Activated CD8-positive, alpha-beta memory T cell treated with anti-CD3 and anti-CD28 coated beads for 1 hour (primary cell): ENCODE measurements around the gene YAP1.
"Not testable (repeated sequence)": the region's sequence is repeated elsewhere in the genome, so short reads cannot be mapped to it uniquely, and the experiment has no call there.

ENCODE experiments used
- DNase-seq, 2 donors: peaks; one replicate each; pipeline ENCODE4 v3.0.0-alpha.2; 2020; ENCODE audit warnings: low read depth in 1 of 2; ENCODE audit errors: extremely low read depth in 1 of 2

YAP1 gene

GRCh38 chr11:102196816-102197215, 86.6 kb downstream of the YAP1 start:
- DNase-seq = no peak

- no peak for DNase-seq
Observed at GRCh38 chr11:102197670-102198139, 87.5 kb downstream of the YAP1 start.

DNA sequence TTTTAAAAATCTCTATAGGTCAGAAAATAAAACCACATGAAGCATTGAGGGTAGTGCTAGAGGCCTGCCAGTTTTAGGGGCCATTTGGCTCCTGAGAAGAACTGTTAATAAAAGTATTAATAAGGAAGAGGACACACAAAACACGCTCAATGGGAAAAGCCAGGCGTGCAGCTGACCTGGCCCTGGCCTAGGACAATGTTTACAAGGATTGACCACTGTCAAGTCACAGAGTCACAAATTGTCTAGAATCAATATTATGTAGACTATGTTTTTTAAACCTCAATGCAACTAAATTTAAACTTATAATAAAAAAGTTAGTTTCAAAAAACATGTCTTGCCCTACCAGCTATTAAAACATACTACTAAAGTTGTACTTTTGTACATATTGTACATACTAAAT, 89.4 kb downstream of the YAP1 start:
- no peak for DNase-seq

- DNase-seq = not testable (repeated sequence)
Observed at GRCh38 chr11:102200325-102200724, 90.1 kb downstream of the YAP1 start.

GRCh38 chr11:102201776-102202175, 91.5 kb downstream of the YAP1 start:
- no peak for DNase-seq

DNA sequence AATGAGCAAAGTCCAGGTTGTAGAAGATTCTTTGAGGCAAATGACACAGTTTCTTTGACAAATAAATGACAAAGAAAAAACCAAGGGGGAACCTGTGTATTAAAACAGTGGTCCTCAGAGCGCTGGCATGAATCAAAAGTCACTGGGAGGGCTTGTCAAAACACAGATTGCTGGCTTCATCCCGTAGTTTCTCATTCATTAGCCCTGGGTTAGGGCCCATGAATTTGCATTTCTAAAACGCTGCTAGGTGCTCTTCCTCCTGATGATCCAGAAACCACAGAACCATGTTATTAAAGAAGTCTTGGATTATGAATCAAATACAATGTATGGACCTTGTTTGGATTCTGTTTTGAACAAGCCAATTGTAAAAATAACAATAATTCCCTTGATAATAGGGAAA, 92.7 kb downstream of the YAP1 start:
- DNase-seq = no peak

GRCh38 chr11:102204174-102204573, 93.9 kb downstream of the YAP1 start:
- DNase-seq = no peak

GRCh38 chr11:102205805-102206204, 95.6 kb downstream of the YAP1 start:
- DNase-seq = no peak

GRCh38 chr11:102208835-102209234, 98.6 kb downstream of the YAP1 start:
- no peak for DNase-seq

GRCh38 chr11:102214623-102215022, 104.4 kb downstream of the YAP1 start:
- no peak for DNase-seq

DNA sequence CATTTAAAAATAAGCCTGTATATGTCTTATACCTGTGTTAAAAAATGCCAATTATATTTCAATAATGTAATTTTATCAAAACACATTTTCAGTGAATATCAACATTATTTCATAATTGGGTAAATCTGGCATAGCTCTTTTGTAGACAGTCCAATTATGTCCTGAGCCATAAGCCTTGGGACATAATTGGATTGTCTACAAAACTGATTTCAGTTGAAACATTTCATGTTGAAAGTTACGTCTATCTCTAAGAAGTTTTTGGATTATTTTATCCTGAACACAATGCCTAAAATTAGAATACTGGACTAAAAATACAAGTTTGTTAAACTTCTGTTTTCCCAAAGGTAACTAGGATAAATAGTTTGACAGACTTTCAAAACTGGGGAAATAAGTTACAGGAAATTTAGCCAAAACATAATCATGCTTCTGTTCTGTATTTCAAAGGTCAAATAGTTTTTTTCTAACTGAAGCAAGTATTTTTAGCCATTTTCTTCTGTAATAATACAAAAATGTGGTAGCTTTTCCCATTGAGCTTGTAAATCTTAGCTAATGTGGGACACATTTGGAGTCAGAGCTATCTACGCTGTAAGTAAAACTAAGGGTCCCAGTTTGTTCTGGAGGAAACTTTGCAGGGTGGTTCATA, 106.3 kb downstream of the YAP1 start:
- no peak for DNase-seq

- DNase-seq = no peak
Observed at GRCh38 chr11:102220728-102221467, 110.7 kb downstream of the YAP1 start.

DNA sequence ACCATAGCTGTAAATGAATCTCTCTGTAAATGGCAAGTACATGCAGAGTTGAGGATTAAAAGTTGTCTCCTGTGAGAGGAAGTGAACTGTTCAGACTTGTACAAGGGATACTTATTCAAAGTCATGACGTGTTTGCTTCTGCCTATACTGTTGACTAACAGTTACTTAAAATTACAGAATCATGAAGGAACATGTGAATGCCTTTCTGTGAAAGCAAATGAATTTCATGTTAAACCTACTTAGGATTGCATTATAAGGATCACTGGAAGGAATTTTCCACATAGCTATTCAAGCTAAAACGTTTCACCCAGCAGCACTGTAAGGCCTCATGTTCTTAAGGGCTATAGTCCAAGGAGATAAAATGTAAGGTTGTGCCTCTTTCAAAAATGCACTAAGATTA, 113.6 kb downstream of the YAP1 start:
- no peak for DNase-seq

DNA sequence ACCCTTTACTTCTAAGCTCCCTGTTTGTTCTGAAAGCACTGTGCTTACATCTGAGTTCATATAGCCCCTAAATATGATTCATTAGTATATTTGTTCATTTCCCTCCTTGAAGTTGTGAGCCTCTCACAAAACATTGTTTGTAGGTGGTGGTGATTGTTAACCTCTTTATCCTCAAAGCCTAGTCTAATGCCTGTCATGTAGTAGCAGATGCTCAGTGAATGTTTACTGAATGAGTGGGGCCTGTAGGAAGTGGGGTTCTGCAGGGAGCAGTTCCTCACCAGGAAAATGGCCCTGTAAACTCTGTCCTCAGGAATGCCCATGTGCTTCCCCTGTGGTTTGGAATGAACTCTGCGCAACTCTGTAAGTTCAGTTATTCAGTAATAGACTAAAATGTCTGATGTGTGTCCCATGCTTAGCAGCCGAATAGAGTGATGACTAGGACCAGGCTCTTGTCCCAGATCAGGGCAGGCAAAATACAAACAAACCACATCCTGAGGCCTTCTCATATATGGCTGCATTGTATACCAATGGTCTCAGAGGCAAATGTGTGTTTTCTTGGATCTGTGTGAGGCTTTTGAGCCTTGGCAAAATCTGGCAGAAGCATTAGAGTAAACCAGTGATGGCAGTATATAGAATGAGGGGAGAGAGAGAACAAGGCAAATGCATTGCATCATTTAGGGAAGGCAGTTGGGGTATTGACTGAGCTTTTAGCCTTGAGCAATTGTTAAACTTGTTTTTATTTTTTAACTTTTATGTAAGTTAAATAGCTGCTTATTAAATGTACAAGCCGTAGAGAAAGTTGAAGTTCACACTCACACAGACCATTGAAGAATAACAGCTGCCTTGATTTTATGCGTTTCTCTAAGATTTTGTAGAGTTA, 115.7 kb downstream of the YAP1 start:
- no peak for DNase-seq

- no peak for DNase-seq
Observed at GRCh38 chr11:102226702-102227490, 116.6 kb downstream of the YAP1 start.

DNA sequence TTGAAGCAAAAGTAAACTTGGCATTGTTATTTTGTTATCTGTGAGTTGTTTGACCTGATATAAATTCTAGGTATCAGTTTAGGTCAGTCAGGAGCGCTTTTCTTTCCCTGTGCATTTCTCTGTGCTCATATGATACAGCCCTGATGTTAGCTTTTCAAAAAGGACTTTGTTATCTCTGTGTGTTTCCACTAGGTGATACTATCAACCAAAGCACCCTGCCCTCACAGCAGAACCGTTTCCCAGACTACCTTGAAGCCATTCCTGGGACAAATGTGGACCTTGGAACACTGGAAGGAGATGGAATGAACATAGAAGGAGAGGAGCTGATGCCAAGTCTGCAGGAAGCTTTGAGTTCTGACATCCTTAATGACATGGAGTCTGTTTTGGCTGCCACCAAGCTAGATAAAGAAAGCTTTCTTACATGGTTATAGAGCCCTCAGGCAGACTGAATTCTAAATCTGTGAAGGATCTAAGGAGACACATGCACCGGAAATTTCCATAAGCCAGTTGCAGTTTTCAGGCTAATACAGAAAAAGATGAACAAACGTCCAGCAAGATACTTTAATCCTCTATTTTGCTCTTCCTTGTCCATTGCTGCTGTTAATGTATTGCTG, 119.4 kb downstream of the YAP1 start:
- DNase-seq = no peak

DNA sequence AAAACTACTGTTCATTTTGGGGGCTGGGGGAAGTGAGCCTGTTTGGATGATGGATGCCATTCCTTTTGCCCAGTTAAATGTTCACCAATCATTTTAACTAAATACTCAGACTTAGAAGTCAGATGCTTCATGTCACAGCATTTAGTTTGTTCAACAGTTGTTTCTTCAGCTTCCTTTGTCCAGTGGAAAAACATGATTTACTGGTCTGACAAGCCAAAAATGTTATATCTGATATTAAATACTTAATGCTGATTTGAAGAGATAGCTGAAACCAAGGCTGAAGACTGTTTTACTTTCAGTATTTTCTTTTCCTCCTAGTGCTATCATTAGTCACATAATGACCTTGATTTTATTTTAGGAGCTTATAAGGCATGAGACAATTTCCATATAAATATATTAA, 119.9 kb downstream of the YAP1 start:
- no peak for DNase-seq

- no peak for DNase-seq
Observed at GRCh38 chr11:102230911-102231310, 120.7 kb downstream of the YAP1 start.

DNA sequence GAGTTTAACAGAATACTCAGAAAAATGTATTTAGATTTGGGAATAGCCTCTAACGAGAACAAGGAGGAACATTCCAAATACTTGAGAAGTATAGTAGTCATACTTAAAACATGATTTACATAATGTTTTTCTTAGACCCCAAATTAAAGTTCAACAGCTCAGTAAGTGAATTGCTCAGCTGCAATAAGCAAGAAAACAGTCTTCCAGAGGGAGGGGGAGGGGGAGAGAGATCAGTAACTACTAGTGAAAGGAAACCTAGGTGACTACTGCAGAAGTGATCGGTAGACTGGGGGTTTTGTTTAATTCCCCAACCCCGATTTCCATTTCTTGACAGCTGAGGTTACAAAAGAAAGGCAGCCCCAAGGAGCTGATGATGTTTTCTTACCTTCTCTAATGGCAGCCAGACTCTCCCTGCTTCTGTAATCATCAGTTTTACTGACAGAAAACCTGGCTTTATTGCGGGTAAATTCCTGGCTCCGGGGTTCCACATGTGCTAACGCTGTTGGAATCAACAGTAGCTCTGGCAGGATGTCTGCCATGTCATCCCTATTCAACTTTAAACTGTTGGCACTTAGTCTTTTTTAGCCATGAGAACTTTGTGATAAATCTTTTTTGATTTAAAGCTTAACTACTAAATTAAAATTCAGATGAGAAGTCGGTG, 124.7 kb downstream of the YAP1 start:
- no peak for DNase-seq
